ENCODE measurements around the gene CD300LB. TPM values are rescaled to one million over a fixed set of nuclear protein-coding genes. Genes with fewer than 3 reads are reported as not detected.

Gene CD300LB
- total RNA-seq, 1 donor from 2014 or later = not detected

- Histone ChIP-seq H3K36me3 (no peaks in the 10 kb centered on the region), H3K9me3 (no peaks in the 10 kb centered on the region), H3K4me3 (no peak overlapping the region), H3K4me1 (no peaks in the 10 kb centered on the region), H3K27me3 (no peaks in the 10 kb centered on the region), H3K27ac (no peak overlapping the region)
- no peak for TF ChIP-seq CTCF (IDR thresholded peaks at IDR 0.05)
- DNase-seq (ENCODE audit: low spot score in 2 of 2) = no peak
- intact Hi-C loops (cut with DNase I) = no loop called here
Measured at GRCh38 chr17:74546586-74546985, 15.3 kb upstream of the CD300LB start.

- peak in 1 of 2 donors; percentile 28 for DNase-seq (ENCODE audit: low spot score in 2 of 2)
- TF ChIP-seq CTCF (IDR thresholded peaks at IDR 0.05) = no peak
- Histone ChIP-seq H3K9me3 (no peaks in the 10 kb centered on the region), H3K27ac (no peak within 1 kb of the TSS), H3K27me3 (no peaks in the 10 kb centered on the region), H3K4me3 (peak within 1 kb of the TSS in 1 of 2 donors; percentile 25), H3K4me1 (no peaks in the 10 kb centered on the region), H3K36me3 (no peaks in the 10 kb centered on the region)
- intact Hi-C loops (cut with DNase I) = no loop called here
Measured at GRCh38 chr17:74545843-74546230, 14.6 kb upstream of the CD300LB start, which contains the start of gene CD300C. CD300C (minus strand) TSS chr17:74546115; CDS start chr17:74545782, 333 bp downstream.

GRCh38 chr17:74544991-74545842, 13.9 kb upstream of the CD300LB start:
- DNase-seq (ENCODE audit: low spot score in 2 of 2) = no peak
- Histone ChIP-seq H3K4me3 (peak overlapping the region in 1 of 2 donors; percentile 25), H3K36me3 (no peaks in the 10 kb centered on the region), H3K27me3 (no peaks in the 10 kb centered on the region), H3K9me3 (no peaks in the 10 kb centered on the region), H3K27ac (no peak overlapping the region), H3K4me1 (no peaks in the 10 kb centered on the region)
- TF ChIP-seq CTCF (IDR thresholded peaks at IDR 0.05) = no peak
- intact Hi-C loops (cut with DNase I) = no loop called here

- DNase-seq (ENCODE audit: low spot score in 2 of 2) = no peak
- TF ChIP-seq CTCF (IDR thresholded peaks at IDR 0.05) = no peak
- no peak overlapping the region for H3K4me3 ChIP-seq
Measured at GRCh38 chr17:74543891-74544760, 12.9 kb upstream of the CD300LB start.

GRCh38 chr17:74543406-74543805, 12.1 kb upstream of the CD300LB start:
- Histone ChIP-seq H3K27ac (no peak overlapping the region), H3K27me3 (no peaks in the 10 kb centered on the region), H3K9me3 (no peaks in the 10 kb centered on the region), H3K36me3 (no peaks in the 10 kb centered on the region), H3K4me3 (no peak overlapping the region), H3K4me1 (no peaks in the 10 kb centered on the region)
- intact Hi-C loops (cut with DNase I) = no loop called here
- TF ChIP-seq CTCF (IDR thresholded peaks at IDR 0.05) = no peak
- no peak for DNase-seq (ENCODE audit: low spot score in 2 of 2)

More at GRCh38 chr17:74543891-74544760, 12.9 kb upstream of the CD300LB start:
- no peaks in the 10 kb centered on the region for H3K36me3 ChIP-seq
- intact Hi-C loops (cut with DNase I) = no loop called here
- H3K4me1 ChIP-seq = no peaks in the 10 kb centered on the region
- H3K27me3 ChIP-seq = no peaks in the 10 kb centered on the region
- H3K27ac ChIP-seq = no peak overlapping the region
- no peaks in the 10 kb centered on the region for H3K9me3 ChIP-seq
